Heart left ventricle (tissue), 16 donors: Measurements from ENCODE around the gene GOLT1B. TPM values are rescaled to one million over a fixed set of nuclear protein-coding genes. Genes with fewer than 3 reads are reported as not detected.

Experiments
- ATAC-seq, 4 donors: fragments of 200-7000 bp; cut with Tn5 transposase; one replicate each; pipeline ENCODE4 v1.9.1; 2020 to 2022; ENCODE audit warnings: moderate library complexity in 4 of 4, mild to moderate bottlenecking in 3 of 4, moderate number of reproducible peaks in 1 of 4
- DNase-seq, 5 donors: peaks; one replicate each; pipeline ENCODE4 v3.0.0-alpha.2; 2020
- H3K27ac ChIP-seq, 12 donors: fragments of 200-600 bp; sonication (generic) in 4 of 12; one replicate each; pipeline versions ENCODE4 v1.5.0 to v1.8.0; 2016 to 2022; ENCODE audit warnings: mild to moderate bottlenecking in 2 of 12
- H3K27me3 ChIP-seq, 9 donors: fragments of 200-600 bp; sonication (generic) in 2 of 9; one replicate each; pipeline versions ENCODE4 v1.5.1 to v1.8.0; 2016 to 2022; ENCODE audit warnings: mild to moderate bottlenecking in 3 of 9
- H3K36me3 ChIP-seq, 9 donors: fragments of 200-600 bp; sonication (generic) in 2 of 9; one replicate each; pipeline versions ENCODE4 v1.5.0 to v1.8.0; 2018 to 2022; ENCODE audit warnings: mild to moderate bottlenecking in 2 of 9
- H3K4me1 ChIP-seq, 12 donors: fragments of 200-600 bp; sonication (generic) in 4 of 12; one replicate each; pipeline versions ENCODE4 v1.5.0 to v1.8.0; 2016 to 2022; ENCODE audit warnings: mild to moderate bottlenecking in 3 of 12
- H3K4me3 ChIP-seq, 12 donors: fragments of 200-600 bp; sonication (generic) in 4 of 12; one replicate each; pipeline versions ENCODE4 v1.5.0 to v1.8.0; 2017 to 2022; ENCODE audit warnings: mild to moderate bottlenecking in 9 of 12, moderate library complexity in 4 of 12
- H3K9me3 ChIP-seq, 12 donors: fragments of 200-600 bp; sonication (generic) in 4 of 12; one replicate each; pipeline versions ENCODE4 v1.5.0 to v1.8.0; 2016 to 2022; ENCODE audit warnings: mild to moderate bottlenecking in 1 of 12
- POLR2A ChIP-seq, 2 donors: fragments of 450-650 bp; IDR thresholded peaks; one replicate each; pipeline ENCODE4 v1.6.1; 2017; ENCODE audit warnings: antibody characterized with exemption in 2 of 2, mild to moderate bottlenecking in 2 of 2, moderate library complexity in 2 of 2
- WGBS, 4 donors: extraction: QIAGEN DNeasy Blood & Tissue Kit in 2 of 4; methylation state at CpG; one replicate each; pipeline versions ENCODE4 v1.1.5 to v1.1.7; 2013 to 2018; 5-methylcytosine and 5-hydroxymethylcytosine counted together
- intact Hi-C, 10 donors: fragments of 100-400 bp; cut with DNase I; formaldehyde crosslinking; loops; one replicate each; pipeline versions ENCODE4 v1.11.1 to v1.14.2; 2022
- polyA plus RNA-seq, 2 donors: library from polyadenylated mRNA; stranded (reverse); fragments of 200-250 nt; gene quantifications; one replicate each; pipeline ENCODE4 v1.2.3, GENCODE V29; 2013
- total RNA-seq, 9 donors: library from RNA; depleted of rRNA in 2 of 9; stranded (reverse); fragments of >200 nt in 2 of 9; fragmentation: NEBNext Ultra II Directional in 3 of 9; extraction: Animal tissue kit (Norgen Biotek cat#: 25700) in 3 of 9; gene quantifications; one replicate each; pipeline versions ENCODE4 v1.1.0 to v1.2.4, GENCODE V29; 2016 to 2023
- TF ChIP-seq, protein P1 (sequence below), 12 donors: fragments of 200-600 bp; sonication (generic) in 4 of 12; IDR thresholded peaks; one replicate each; pipeline versions ENCODE4 v1.5.0 to v1.8.0; 2018 to 2022; ENCODE audit warnings: antibody characterized with exemption in 12 of 12, mild to moderate bottlenecking in 5 of 12
- donor health status: ischemic (EF 13 %, LVEDD 7.1; RV severe dilation, severe dysfunction).
- donor health status: healthy with polysubstance abuse.
- donor health status: DM: no; HTN: yes; CAD: no.
- donor health status: DM: no; HTN: no; CAD: no.
- donor health status: ischemic (EF 25% LVEDD 6.9; RV normal size, moderate dysfunction).
- donor health status: ischemic (EF 25% LVEDD 5.7; RV mildly dilated, moderate dysfunction).
- donor health status: healthy.
- donor health status: DM: yes; HTN: yes; CAD: no.
- donor health status: ischemic (EF 35%, LVEDD 5.7; RV mildly dilated, moderate dysfunction).
- donor health status: nonischemic (EF 11% LVEDD 7.7; RV severe dilation, severe dysfunction).
- donor health status: DM: yes; HTN: yes; CAD: no.
- donor health status: PGD.
- donor health status: ischemic (EF 29% LVEDD 5.4; RV normal size, mild dysfunction).
- donor health status: nonischemic (EF 23%, LVEDD 6.1; RV moderate dilation, normal function).

The GOLT1B gene
- total and polyA plus RNA-seq, 11 donors: 12.9 to 43.7 (median 22.1) TPM

DNA sequence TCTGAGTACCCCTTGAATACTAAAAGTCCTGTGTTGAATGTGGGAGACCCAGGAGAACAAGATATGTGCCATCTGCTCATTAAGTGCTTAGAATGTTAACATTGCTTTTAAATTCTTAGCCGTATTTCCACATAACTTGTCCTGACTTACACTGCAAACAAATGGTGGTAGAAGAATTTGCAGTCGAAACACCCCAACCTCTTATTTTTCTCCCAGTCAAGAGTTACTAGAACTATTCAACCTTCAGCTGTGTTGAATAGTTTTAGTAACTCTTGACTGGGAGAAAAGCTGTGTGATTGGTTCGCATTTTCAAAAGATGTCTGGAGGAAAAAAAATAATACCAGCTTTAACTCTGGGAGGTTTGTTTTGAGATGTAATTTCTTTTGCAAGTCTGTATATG is 16.9 kb downstream of the GOLT1B start:
- no peak for ATAC-seq
- Histone ChIP-seq H3K4me1 (peaks cover 0 to 8% (median 0%) of the 10 kb centered on the region in 12 donors), H3K27ac (peak overlapping the region in 1 of 12 donors; percentile 13), H3K9me3 (no peaks in the 10 kb centered on the region), H3K27me3 (no peaks in the 10 kb centered on the region), H3K36me3 (peaks cover 0 to 55% (median 41%) of the 10 kb centered on the region in 9 donors), H3K4me3 (no peak overlapping the region)
- TF ChIP-seq POLR2A (IDR thresholded peaks at IDR 0.05): no peak
- TF ChIP-seq, protein P1, sequence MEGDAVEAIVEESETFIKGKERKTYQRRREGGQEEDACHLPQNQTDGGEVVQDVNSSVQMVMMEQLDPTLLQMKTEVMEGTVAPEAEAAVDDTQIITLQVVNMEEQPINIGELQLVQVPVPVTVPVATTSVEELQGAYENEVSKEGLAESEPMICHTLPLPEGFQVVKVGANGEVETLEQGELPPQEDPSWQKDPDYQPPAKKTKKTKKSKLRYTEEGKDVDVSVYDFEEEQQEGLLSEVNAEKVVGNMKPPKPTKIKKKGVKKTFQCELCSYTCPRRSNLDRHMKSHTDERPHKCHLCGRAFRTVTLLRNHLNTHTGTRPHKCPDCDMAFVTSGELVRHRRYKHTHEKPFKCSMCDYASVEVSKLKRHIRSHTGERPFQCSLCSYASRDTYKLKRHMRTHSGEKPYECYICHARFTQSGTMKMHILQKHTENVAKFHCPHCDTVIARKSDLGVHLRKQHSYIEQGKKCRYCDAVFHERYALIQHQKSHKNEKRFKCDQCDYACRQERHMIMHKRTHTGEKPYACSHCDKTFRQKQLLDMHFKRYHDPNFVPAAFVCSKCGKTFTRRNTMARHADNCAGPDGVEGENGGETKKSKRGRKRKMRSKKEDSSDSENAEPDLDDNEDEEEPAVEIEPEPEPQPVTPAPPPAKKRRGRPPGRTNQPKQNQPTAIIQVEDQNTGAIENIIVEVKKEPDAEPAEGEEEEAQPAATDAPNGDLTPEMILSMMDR (IDR thresholded peaks at IDR 0.05): no peak
- intact Hi-C loops: no loop called here
- 91 to 95% (median 94%) methylated on average over 3 of the region's 3 CpGs for WGBS, 4 donors
- no peak for DNase-seq

DNA sequence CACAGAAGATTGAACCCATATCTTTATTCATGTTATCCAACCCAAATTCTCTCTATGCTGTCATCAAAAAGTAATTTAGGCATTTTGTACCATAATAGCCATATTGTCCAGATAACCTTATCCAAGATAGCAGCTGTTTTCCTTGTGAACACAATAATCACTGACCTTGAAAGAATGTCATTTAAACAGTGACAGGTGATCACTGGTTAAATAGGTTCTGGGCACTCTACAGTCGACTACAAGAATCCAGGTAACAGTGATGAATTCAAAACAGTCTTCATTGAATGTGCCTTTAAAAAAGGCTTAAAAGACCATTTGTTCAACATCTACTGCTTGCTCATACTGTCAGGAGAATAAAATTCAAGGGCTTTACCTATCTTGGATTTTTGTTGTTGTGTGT is 20.0 kb downstream of the GOLT1B start:
- no peak overlapping the region for H3K4me3 ChIP-seq
- peaks cover 0 to 24% (median 10%) of the 10 kb centered on the region in 9 donors for H3K36me3 ChIP-seq
- intact Hi-C loops: loop anchor here in 3 of 10 donors (10.0 kb wide), 1 partner anchor 133 kb away; the partner anchor contains the start of gene LDHB (in 3 of the 3)
- 49 to 74% (median 67%) methylated on average over 1 of the region's 1 CpG for WGBS, 4 donors
- TF ChIP-seq POLR2A (IDR thresholded peaks at IDR 0.05): no peak
- TF ChIP-seq, protein P1 (IDR thresholded peaks at IDR 0.05): no peak
- H3K27me3 ChIP-seq: peaks cover 0 to 3% (median 0%) of the 10 kb centered on the region in 9 donors
- peaks cover 0 to 8% (median 0%) of the 10 kb centered on the region in 12 donors for H3K4me1 ChIP-seq
- DNase-seq: no peak
- no peak for ATAC-seq
- peaks cover 0 to 10% (median 0%) of the 10 kb centered on the region in 12 donors for H3K9me3 ChIP-seq
- H3K27ac ChIP-seq: no peak overlapping the region

DNA sequence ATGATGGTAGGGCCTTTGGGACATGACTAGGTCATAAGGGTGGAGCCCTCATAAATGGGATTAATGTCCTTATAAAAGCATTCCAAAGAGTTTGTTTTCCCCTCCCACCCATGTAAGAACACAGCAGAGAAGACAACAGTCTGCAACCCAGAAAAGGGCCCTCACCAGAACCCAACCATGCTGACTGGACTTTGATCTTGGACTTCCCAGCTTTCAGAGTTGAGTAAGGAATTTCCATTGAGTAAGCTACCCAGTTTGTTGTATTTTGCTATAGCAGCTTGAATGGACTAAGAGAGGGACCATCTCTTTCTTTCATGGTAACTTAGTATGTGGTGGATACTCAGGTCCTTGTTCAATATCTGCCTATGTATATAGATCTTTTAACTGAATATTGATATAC is 21.6 kb downstream of the GOLT1B start:
- peaks cover 0 to 10% (median 0%) of the 10 kb centered on the region in 12 donors for H3K9me3 ChIP-seq
- TF ChIP-seq, protein P1 (IDR thresholded peaks at IDR 0.05): no peak
- H3K36me3 ChIP-seq: peaks cover 0 to 10% (median 0%) of the 10 kb centered on the region in 9 donors
- H3K4me3 ChIP-seq: no peak overlapping the region
- ATAC-seq (no peak), DNase-seq (no peak)
- peaks cover 0 to 18% (median 1%) of the 10 kb centered on the region in 12 donors for H3K4me1 ChIP-seq
- peaks cover 0 to 19% (median 0%) of the 10 kb centered on the region in 9 donors for H3K27me3 ChIP-seq
- no peak overlapping the region for H3K27ac ChIP-seq
- intact Hi-C loops: loop anchor here in 3 of 10 donors (10.0 kb wide), 1 partner anchor 132 kb away; the partner anchor contains the start of gene LDHB (in 3 of the 3)

DNA sequence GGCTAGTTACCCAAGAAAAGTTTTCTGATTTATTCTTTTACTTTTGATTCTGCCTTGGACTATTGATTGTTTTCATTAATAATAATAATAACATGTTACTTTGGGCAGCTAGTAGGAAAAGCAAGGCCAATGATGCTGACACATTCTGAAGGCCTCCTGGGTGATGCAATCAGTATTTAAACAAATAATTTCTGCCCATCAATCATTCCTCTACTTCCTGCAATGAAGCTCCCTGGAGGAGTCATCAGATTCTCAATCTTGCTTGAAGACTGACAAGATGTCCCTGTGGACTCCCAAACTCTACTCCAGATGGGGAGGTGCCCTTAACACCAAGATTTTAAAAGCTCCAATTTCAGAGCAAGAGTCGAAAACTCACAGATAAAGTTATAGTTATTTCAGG is 24.5 kb downstream of the GOLT1B start, which contains the start of gene SPX:
Gene SPX (plus strand): TSS at position 244 of the 400 bp plus-strand sequence. CDS start 177 bp downstream, outside the sequence.
- intact Hi-C loops: loop anchor here in 3 of 10 donors (5.0 to 10.0 kb wide), 2 partner anchors 81 to 129 kb away; partner anchors contain the start of gene LDHB (in 3 of the 3)
- TF ChIP-seq, protein P1 (IDR thresholded peaks at IDR 0.05): no peak
- no peak for TF ChIP-seq POLR2A (IDR thresholded peaks at IDR 0.05)
- DNase-seq (no peak), ATAC-seq (no peak)
- Histone ChIP-seq H3K27ac (peak within 1 kb of the TSS in 5 of 12 donors; percentile 81 to 89 (median 83)), H3K9me3 (peaks cover 0 to 10% (median 0%) of the 10 kb centered on the region in 12 donors), H3K4me1 (peaks cover 0 to 23% (median 5%) of the 10 kb centered on the region in 12 donors), H3K4me3 (peak within 1 kb of the TSS in 10 of 12 donors; percentile 46 to 84 (median 70)), H3K27me3 (peaks cover 0 to 42% (median 0%) of the 10 kb centered on the region in 9 donors), H3K36me3 (no peaks in the 10 kb centered on the region)
- WGBS, 4 donors: 92 to 100% (median 98%) methylated on average over 1 of the region's 1 CpG
